ENCODE measurements around the gene MYO7B.

- TF ChIP-seq CTCF (conservative IDR thresholded peaks at IDR 0.05; ENCODE audit: low read depth, low read length): no peak
- no peak for TF ChIP-seq EZH2 (IDR thresholded peaks at IDR 0.05; ENCODE audit: low read length, unreplicated experiment)
Observed at GRCh38 chr2:127647242-127648190, 112.0 kb downstream of the MYO7B start.
